Keratinocyte (primary cell): ENCODE data around the gene CIAPIN1.

Source experiments
- EZH2 ChIP-seq: IDR thresholded peaks from one replicate; pipeline ENCODE4 v1.6.1; 2012; ENCODE audit warnings: inconsistent platforms, mild to moderate bottlenecking, low read length, moderate library complexity
- TF ChIP-seq, protein P1 (sequence below), 3 experiments: IDR thresholded peaks in 1 of 3; conservative IDR thresholded peaks in 1 of 3; optimal IDR thresholded peaks in 1 of 3; 2 replicates in 2 of 3; 3 replicates in 1 of 3; pipeline versions ENCODE3 to v1.5.1; 2011; ENCODE audit warnings: low read length in 3 of 3, mild to moderate bottlenecking in 3 of 3, moderate library complexity in 2 of 3, control low read depth in 1 of 3, inconsistent platforms in 1 of 3; ENCODE audit not compliant: insufficient read depth in 2 of 3; ENCODE audit errors: extremely low read depth in 1 of 3

DNA sequence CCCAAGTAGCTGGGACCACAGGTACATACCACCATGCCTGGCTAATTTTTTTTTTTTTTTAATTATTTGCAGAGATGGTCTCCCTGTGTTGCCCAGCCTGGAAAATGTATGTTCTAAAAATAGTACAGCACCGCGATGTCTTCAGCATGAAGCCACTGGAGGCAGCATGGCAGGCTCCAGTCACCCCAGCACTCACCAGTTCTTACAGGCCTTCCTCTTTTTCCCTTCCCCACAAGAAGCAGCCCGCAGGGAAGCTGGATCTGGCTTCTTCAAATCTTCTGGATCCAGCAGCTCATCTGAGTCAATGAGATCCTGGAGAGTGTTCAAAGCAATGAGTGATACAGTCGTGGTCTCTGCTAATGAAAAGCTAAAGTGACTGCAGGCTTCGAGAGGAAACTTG is 16.2 kb downstream of the CIAPIN1 start:
- TF ChIP-seq, protein P1, sequence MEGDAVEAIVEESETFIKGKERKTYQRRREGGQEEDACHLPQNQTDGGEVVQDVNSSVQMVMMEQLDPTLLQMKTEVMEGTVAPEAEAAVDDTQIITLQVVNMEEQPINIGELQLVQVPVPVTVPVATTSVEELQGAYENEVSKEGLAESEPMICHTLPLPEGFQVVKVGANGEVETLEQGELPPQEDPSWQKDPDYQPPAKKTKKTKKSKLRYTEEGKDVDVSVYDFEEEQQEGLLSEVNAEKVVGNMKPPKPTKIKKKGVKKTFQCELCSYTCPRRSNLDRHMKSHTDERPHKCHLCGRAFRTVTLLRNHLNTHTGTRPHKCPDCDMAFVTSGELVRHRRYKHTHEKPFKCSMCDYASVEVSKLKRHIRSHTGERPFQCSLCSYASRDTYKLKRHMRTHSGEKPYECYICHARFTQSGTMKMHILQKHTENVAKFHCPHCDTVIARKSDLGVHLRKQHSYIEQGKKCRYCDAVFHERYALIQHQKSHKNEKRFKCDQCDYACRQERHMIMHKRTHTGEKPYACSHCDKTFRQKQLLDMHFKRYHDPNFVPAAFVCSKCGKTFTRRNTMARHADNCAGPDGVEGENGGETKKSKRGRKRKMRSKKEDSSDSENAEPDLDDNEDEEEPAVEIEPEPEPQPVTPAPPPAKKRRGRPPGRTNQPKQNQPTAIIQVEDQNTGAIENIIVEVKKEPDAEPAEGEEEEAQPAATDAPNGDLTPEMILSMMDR (optimal IDR thresholded peaks at IDR 0.05 in 1 of 3, IDR thresholded peaks at IDR 0.05 in 1 of 3, conservative IDR thresholded peaks at IDR 0.05 in 1 of 3; ENCODE audit: extremely low read depth in 1 of 3, insufficient read depth in 2 of 3, low read length in 3 of 3) = no peak
- no peak for TF ChIP-seq EZH2
